Prostate gland (tissue), 2 donors: Measurements from ENCODE around the gene PTCD1. TPM values are rescaled to one million over a fixed set of nuclear protein-coding genes. Genes with fewer than 3 reads are reported as not detected.

ENCODE experiments used
- DNase-seq: peaks from one replicate; pipeline ENCODE4 v3.0.0-alpha.2; 2019; ENCODE audit warnings: low spot score
- H3K27ac ChIP-seq, 2 donors: fragments of 200-600 bp; sonication (generic); 2 replicates each; pipeline ENCODE4 v1.5.1; 2017 to 2019
- H3K27me3 ChIP-seq: fragments of 200-600 bp; sonication (generic); replicated peaks from 2 replicates; pipeline ENCODE4 v1.5.1; 2019; ENCODE audit not compliant: insufficient read depth
- H3K36me3 ChIP-seq, 2 donors: fragments of 200-600 bp; sonication (generic); 1 replicate in 1 of 2; 2 replicates in 1 of 2; pipeline versions ENCODE4 v1.5.1 to v1.8.1; 2017 to 2019
- H3K4me1 ChIP-seq: fragments of 200-600 bp; sonication (generic); replicated peaks from 2 replicates; pipeline ENCODE4 v1.5.1; 2019
- H3K4me3 ChIP-seq, 2 donors: fragments of 200-600 bp; sonication (generic); 2 replicates each; pipeline ENCODE4 v1.5.1; 2017 to 2019
- H3K9me3 ChIP-seq: fragments of 200-600 bp; sonication (generic); 2 replicates; pipeline ENCODE4 v1.5.1; 2017
- POLR2A ChIP-seq: fragments of 450-650 bp; IDR thresholded peaks from one replicate; pipeline ENCODE4 v1.6.1; 2016; ENCODE audit warnings: antibody characterized with exemption, mild to moderate bottlenecking
- POLR2AphosphoS5 ChIP-seq: sonication (generic); formaldehyde crosslinking; IDR thresholded peaks from one replicate; pipeline ENCODE4 v1.6.1; 2017; ENCODE audit warnings: antibody characterized with exemption
- WGBS: methylation state at CpG from one replicate; pipeline ENCODE4 v1.1.5; 2018; 5-methylcytosine and 5-hydroxymethylcytosine counted together
- intact Hi-C: fragments of 100-400 bp; cut with DNase I; formaldehyde crosslinking; loops from one replicate; pipeline ENCODE4 v1.14.2; 2022
- total RNA-seq, 2 donors: library from RNA; depleted of rRNA; stranded (reverse); fragments of >200 nt; gene quantifications; one replicate each; pipeline ENCODE4 v1.1.0, GENCODE V29; 2016
- TF ChIP-seq, protein P1 (sequence below), 4 experiments: fragments of 200-600 bp in 2 of 4; fragments of 450-650 bp in 2 of 4; sonication (generic) in 2 of 4; IDR thresholded peaks; 1 replicate in 3 of 4; 2 replicates in 1 of 4; pipeline ENCODE4 v1.5.1; 2016 to 2019; ENCODE audit warnings: antibody characterized with exemption in 4 of 4, mild to moderate bottlenecking in 2 of 4, moderate library complexity in 2 of 4

PTCD1 gene
- total RNA-seq, 2 donors from 2014 or later: 9.1 to 11.8 TPM

DNA sequence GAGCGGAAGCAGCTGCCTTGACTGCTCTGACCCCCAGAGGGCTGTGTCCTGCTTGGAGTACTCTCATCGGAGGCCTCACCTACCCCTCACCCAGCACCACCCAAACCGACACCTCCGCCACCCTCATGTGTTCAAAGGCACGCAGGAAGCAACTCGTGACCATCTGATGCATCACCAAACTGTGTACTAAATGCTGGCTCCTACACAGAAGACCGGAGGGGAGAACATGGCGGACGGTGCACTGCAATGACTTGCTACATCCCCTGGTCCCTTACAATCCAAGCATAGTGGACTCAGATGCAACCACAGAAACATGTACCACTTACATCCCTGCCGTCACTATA, 33.6 kb downstream of the PTCD1 start:
- intact Hi-C loops: loop anchor here (5.0 to 10.0 kb wide), 2 partner anchors 33 to 260 kb away; partner anchors contain the start of genes ARPC1B and SMURF1
- Histone ChIP-seq H3K36me3 (peaks cover 4 to 12% of the 10 kb centered on the region in 2 donors), H3K27me3 (no peaks in the 10 kb centered on the region), H3K4me3 (no peak overlapping the region), H3K9me3 (no peaks in the 10 kb centered on the region), H3K27ac (no peak overlapping the region), H3K4me1 (peaks cover 8% of the 10 kb centered on the region)
- 94% methylated on average over 10 of the region's 10 CpGs for WGBS
- no peak for DNase-seq
- TF ChIP-seq, protein P1, sequence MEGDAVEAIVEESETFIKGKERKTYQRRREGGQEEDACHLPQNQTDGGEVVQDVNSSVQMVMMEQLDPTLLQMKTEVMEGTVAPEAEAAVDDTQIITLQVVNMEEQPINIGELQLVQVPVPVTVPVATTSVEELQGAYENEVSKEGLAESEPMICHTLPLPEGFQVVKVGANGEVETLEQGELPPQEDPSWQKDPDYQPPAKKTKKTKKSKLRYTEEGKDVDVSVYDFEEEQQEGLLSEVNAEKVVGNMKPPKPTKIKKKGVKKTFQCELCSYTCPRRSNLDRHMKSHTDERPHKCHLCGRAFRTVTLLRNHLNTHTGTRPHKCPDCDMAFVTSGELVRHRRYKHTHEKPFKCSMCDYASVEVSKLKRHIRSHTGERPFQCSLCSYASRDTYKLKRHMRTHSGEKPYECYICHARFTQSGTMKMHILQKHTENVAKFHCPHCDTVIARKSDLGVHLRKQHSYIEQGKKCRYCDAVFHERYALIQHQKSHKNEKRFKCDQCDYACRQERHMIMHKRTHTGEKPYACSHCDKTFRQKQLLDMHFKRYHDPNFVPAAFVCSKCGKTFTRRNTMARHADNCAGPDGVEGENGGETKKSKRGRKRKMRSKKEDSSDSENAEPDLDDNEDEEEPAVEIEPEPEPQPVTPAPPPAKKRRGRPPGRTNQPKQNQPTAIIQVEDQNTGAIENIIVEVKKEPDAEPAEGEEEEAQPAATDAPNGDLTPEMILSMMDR (IDR thresholded peaks at IDR 0.05): no peak
- no peak for TF ChIP-seq POLR2A
- no peak for TF ChIP-seq POLR2AphosphoS5

GRCh38 chr7:99404235-99404976, 34.2 kb downstream of the PTCD1 start:
- H3K27ac ChIP-seq: no peak overlapping the region
- no peak for DNase-seq
- TF ChIP-seq POLR2AphosphoS5 (no peak), POLR2A (no peak)
- TF ChIP-seq, protein P1 (IDR thresholded peaks at IDR 0.05): no peak
- H3K27me3 ChIP-seq: no peaks in the 10 kb centered on the region
- H3K9me3 ChIP-seq: no peaks in the 10 kb centered on the region
- 76% methylated on average over 18 of the region's 18 CpGs for WGBS
- H3K36me3 ChIP-seq: peaks cover 4 to 18% of the 10 kb centered on the region in 2 donors
- peaks cover 4% of the 10 kb centered on the region for H3K4me1 ChIP-seq
- intact Hi-C loops: loop anchor here (10.0 kb wide), 1 partner anchor 260 kb away; the partner anchor contains the start of gene SMURF1
- no peak overlapping the region for H3K4me3 ChIP-seq

DNA sequence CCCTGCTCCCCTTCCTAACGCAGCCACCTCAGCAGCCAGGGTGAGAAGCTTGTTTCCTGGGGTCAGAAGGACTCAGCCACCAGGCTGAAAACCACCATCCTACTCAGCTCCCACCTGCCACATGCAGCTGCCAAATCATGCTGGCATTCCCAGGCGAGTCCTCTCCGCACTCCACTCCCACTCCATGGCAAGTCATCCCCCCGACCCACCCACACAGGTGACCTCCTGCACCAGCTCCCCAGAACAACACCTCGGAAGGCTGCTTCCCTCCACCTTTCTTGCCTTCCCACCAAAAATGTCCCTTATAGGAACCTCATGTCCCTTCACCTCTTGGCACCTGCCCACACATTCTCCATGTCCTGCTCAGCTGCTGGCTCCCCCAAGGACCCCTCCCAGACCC, 34.8 kb downstream of the PTCD1 start:
- H3K36me3 ChIP-seq: peaks cover 5 to 18% of the 10 kb centered on the region in 2 donors

DNA sequence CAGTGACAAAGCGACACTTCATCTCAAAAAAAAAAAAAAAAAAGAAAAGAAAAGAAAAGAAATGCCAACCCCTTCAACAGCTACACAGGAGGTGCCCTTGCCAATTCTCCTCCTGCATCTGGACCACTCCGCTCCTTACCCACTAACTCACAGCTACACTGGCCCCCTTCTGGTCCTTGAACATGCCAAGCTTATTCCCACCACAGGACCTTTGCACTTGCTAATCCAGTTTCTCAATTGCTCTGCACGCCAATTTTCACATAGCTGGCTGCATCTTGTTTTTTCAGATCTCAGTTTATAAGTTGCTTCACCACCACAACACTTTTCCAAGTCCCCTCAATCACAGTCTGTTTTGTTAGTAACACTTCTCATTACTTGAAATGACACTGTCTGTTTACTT, 35.7 kb downstream of the PTCD1 start:
- TF ChIP-seq, protein P1 (IDR thresholded peaks at IDR 0.05): no peak
- TF ChIP-seq POLR2AphosphoS5: no peak
- TF ChIP-seq POLR2A: no peak
- WGBS: 100% methylated on average over 3 of the region's 3 CpGs
- no peaks in the 10 kb centered on the region for H3K9me3 ChIP-seq
- H3K4me3 ChIP-seq: no peak overlapping the region
- intact Hi-C loops: loop anchor here (10.0 kb wide), 1 partner anchor 258 kb away; the partner anchor contains the start of gene SMURF1
- H3K4me1 ChIP-seq: peaks cover 4% of the 10 kb centered on the region
- no peak overlapping the region for H3K27ac ChIP-seq
- H3K27me3 ChIP-seq: no peaks in the 10 kb centered on the region
- peaks cover 13 to 18% of the 10 kb centered on the region in 2 donors for H3K36me3 ChIP-seq
- DNase-seq: no peak

More for the DNA sequence above, 34.8 kb downstream of the PTCD1 start:
- no peak for TF ChIP-seq POLR2AphosphoS5
- no peak for TF ChIP-seq POLR2A
- TF ChIP-seq, protein P1 (IDR thresholded peaks at IDR 0.05): no peak
- peaks cover 4% of the 10 kb centered on the region for H3K4me1 ChIP-seq
- 87% methylated on average over 5 of the region's 5 CpGs for WGBS
- no peaks in the 10 kb centered on the region for H3K27me3 ChIP-seq
- no peak overlapping the region for H3K4me3 ChIP-seq
- intact Hi-C loops: loop anchor here (10.0 kb wide), 1 partner anchor 259 kb away; the partner anchor contains the start of gene SMURF1
- no peaks in the 10 kb centered on the region for H3K9me3 ChIP-seq
- H3K27ac ChIP-seq: no peak overlapping the region
- no peak for DNase-seq
